NB4 (cell line): Measurements from ENCODE around the gene SEPTIN5.

ENCODE experiments used
- POLR2A ChIP-seq: IDR thresholded peaks from 2 replicates; pipeline ENCODE4 v1.6.1; 2011; ENCODE audit warnings: mild to moderate bottlenecking; ENCODE audit not compliant: insufficient read length; ENCODE audit errors: extremely low read depth
- TF ChIP-seq, protein P1 (sequence below): IDR thresholded peaks from one replicate; pipeline ENCODE4 v1.5.1; 2012; ENCODE audit warnings: low read depth, low read length

DNA sequence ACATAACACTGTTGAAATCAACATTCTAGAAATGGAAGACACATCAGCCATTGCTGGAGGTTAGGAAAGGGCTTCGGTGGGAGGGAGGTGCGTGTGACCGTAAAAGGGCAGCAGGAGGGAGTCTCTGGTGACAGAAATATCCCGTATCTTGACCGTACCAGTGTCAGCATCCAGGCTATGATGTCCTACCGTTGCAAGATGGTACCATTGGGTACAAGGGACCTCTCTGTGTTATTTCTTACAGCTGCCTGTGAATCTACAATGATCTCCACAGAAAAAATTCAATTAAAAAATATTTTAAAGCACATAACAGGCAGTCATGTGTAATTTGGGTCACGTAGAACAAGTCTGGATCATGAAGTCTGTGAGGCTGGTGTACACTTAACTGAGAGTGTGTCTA, 27.4 kb upstream of the SEPTIN5 start:
- TF ChIP-seq, protein P1, sequence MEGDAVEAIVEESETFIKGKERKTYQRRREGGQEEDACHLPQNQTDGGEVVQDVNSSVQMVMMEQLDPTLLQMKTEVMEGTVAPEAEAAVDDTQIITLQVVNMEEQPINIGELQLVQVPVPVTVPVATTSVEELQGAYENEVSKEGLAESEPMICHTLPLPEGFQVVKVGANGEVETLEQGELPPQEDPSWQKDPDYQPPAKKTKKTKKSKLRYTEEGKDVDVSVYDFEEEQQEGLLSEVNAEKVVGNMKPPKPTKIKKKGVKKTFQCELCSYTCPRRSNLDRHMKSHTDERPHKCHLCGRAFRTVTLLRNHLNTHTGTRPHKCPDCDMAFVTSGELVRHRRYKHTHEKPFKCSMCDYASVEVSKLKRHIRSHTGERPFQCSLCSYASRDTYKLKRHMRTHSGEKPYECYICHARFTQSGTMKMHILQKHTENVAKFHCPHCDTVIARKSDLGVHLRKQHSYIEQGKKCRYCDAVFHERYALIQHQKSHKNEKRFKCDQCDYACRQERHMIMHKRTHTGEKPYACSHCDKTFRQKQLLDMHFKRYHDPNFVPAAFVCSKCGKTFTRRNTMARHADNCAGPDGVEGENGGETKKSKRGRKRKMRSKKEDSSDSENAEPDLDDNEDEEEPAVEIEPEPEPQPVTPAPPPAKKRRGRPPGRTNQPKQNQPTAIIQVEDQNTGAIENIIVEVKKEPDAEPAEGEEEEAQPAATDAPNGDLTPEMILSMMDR, result no peak
- TF ChIP-seq POLR2A, result no peak
